RWPE2 (cell line): Measurements from ENCODE around the gene PSMD12.

Experiments used
- ATAC-seq: fragments of 200-7000 bp; cut with Tn5 transposase; 3 replicates; pipeline ENCODE4 v1.9.1; 2021; ENCODE audit warnings: low read depth
- DNase-seq: peaks from one replicate; pipeline ENCODE4 v3.0.0-alpha.2; 2020; ENCODE audit warnings: low spot score
- H3K27ac ChIP-seq: fragments of 450-650 bp; 2 replicates; pipeline ENCODE4 v1.5.1; 2017; ENCODE audit warnings: mild to moderate bottlenecking; ENCODE audit not compliant: poor library complexity, severe bottlenecking
- H3K27me3 ChIP-seq: fragments of 250-450 bp; sonication (Bioruptor Pico); 2 replicates; pipeline ENCODE4 v1.5.1; 2021; ENCODE audit warnings: mild to moderate bottlenecking, moderate library complexity; ENCODE audit not compliant: insufficient read depth, poor library complexity, severe bottlenecking
- H3K36me3 ChIP-seq: fragments of 250-450 bp; sonication (Bioruptor Pico); 2 replicates; pipeline ENCODE4 v1.5.1; 2020; ENCODE audit warnings: low read depth, mild to moderate bottlenecking, moderate library complexity
- H3K4me1 ChIP-seq: fragments of 250-450 bp; sonication (Bioruptor Pico); 2 replicates; pipeline ENCODE4 v1.5.1; 2021; ENCODE audit warnings: mild to moderate bottlenecking, moderate library complexity; ENCODE audit not compliant: insufficient read depth, poor library complexity, severe bottlenecking
- H3K4me3 ChIP-seq: fragments of 250-450 bp; sonication (Bioruptor Pico); 2 replicates; pipeline ENCODE4 v1.5.1; 2021; ENCODE audit warnings: mild to moderate bottlenecking, moderate library complexity; ENCODE audit not compliant: severe bottlenecking
- H3K9me3 ChIP-seq: fragments of 250-450 bp; sonication (Bioruptor Pico); 2 replicates; pipeline ENCODE4 v1.5.1; 2021; ENCODE audit warnings: mild to moderate bottlenecking, moderate library complexity; ENCODE audit not compliant: severe bottlenecking
- CTCF ChIP-seq: fragments of 450-650 bp; IDR thresholded peaks from one replicate; pipeline ENCODE4 v1.5.1; 2017; ENCODE audit warnings: mild to moderate bottlenecking, moderate library complexity; ENCODE audit not compliant: poor library complexity, severe bottlenecking

The PSMD12 gene

GRCh38 chr17:67369676-67370075 lies 3.3 kb upstream of the PSMD12 start:
- DNase-seq = no peak
- no peak overlapping the region for H3K27ac ChIP-seq
- H3K9me3 ChIP-seq = no peaks in the 10 kb centered on the region
- no peaks in the 10 kb centered on the region for H3K27me3 ChIP-seq
- H3K4me3 ChIP-seq = no peak overlapping the region
- no peak for ATAC-seq
- H3K36me3 ChIP-seq = peaks cover 5% of the 10 kb centered on the region
- H3K4me1 ChIP-seq = peaks cover 16% of the 10 kb centered on the region
- no peak for TF ChIP-seq CTCF

GRCh38 chr17:67365738-67366192 lies 612 bp downstream of the PSMD12 start:
- no peak for DNase-seq

GRCh38 chr17:67364847-67365737 lies 1.3 kb downstream of the PSMD12 start:
- peak overlapping the region; percentile 76 for H3K4me3 ChIP-seq
- no peak for DNase-seq
- no peak for TF ChIP-seq CTCF
- peaks cover 43% of the 10 kb centered on the region for H3K36me3 ChIP-seq
- H3K9me3 ChIP-seq = no peaks in the 10 kb centered on the region
- H3K4me1 ChIP-seq = peaks cover 36% of the 10 kb centered on the region
- peak overlapping the region; percentile 71 for H3K27ac ChIP-seq
- no peaks in the 10 kb centered on the region for H3K27me3 ChIP-seq
- no peak for ATAC-seq

More at GRCh38 chr17:67365738-67366192, 612 bp downstream of the PSMD12 start:
- Histone ChIP-seq H3K4me3 (peak overlapping the region; percentile 76), H3K27ac (peak overlapping the region; percentile 71), H3K4me1 (peaks cover 29% of the 10 kb centered on the region), H3K9me3 (no peaks in the 10 kb centered on the region), H3K27me3 (no peaks in the 10 kb centered on the region), H3K36me3 (peaks cover 37% of the 10 kb centered on the region)
- TF ChIP-seq CTCF = no peak
- peak; percentile 40 for ATAC-seq

GRCh38 chr17:67362173-67362572 lies 4.2 kb downstream of the PSMD12 start:
- no peak overlapping the region for H3K27ac ChIP-seq
- H3K9me3 ChIP-seq = no peaks in the 10 kb centered on the region
- H3K4me1 ChIP-seq = peaks cover 48% of the 10 kb centered on the region
- DNase-seq = no peak
- no peaks in the 10 kb centered on the region for H3K27me3 ChIP-seq
- peaks cover 69% of the 10 kb centered on the region for H3K36me3 ChIP-seq
- no peak for TF ChIP-seq CTCF
- no peak for ATAC-seq
- no peak overlapping the region for H3K4me3 ChIP-seq

GRCh38 chr17:67360880-67361279 lies 5.5 kb downstream of the PSMD12 start:
- peak overlapping the region; percentile 9 for H3K27ac ChIP-seq
- no peaks in the 10 kb centered on the region for H3K9me3 ChIP-seq
- peaks cover 80% of the 10 kb centered on the region for H3K36me3 ChIP-seq
- no peak for TF ChIP-seq CTCF
- no peak overlapping the region for H3K4me3 ChIP-seq
- ATAC-seq = peak; percentile 48
- H3K4me1 ChIP-seq = peaks cover 45% of the 10 kb centered on the region
- no peak for DNase-seq
- H3K27me3 ChIP-seq = no peaks in the 10 kb centered on the region
